GM23338 (cell line): ENCODE results near the gene UBE2V1. TPM values are rescaled to one million over a fixed set of nuclear protein-coding genes. Genes with fewer than 3 reads are reported as not detected.

Experiments
- ATAC-seq: fragments of 200-7000 bp; cut with Tn5 transposase; 3 replicates; pipeline ENCODE4 v1.9.1; 2020
- DNase-seq: peaks from one replicate; pipeline ENCODE4 v3.0.0-alpha.2; 2015; ENCODE audit warnings: low spot score
- H2AFZ ChIP-seq: fragments of 200-600 bp; sonication (generic); 2 replicates; pipeline ENCODE4 v1.8.0; 2016; ENCODE audit warnings: antibody characterized with exemption, mild to moderate bottlenecking, moderate library complexity
- H3F3A ChIP-seq: fragments of 200-600 bp; sonication (generic); replicated peaks from 2 replicates; pipeline ENCODE4 v1.8.0; 2017; ENCODE audit warnings: antibody characterized with exemption, mixed run types, low read depth
- H3K27ac ChIP-seq: fragments of 200-600 bp; sonication (generic); 2 replicates; pipeline ENCODE4 v1.6.1; 2016; ENCODE audit warnings: low read depth
- H3K27me3 ChIP-seq: fragments of 200-600 bp; sonication (generic); 2 replicates; pipeline ENCODE4 v1.8.0; 2016; ENCODE audit warnings: mild to moderate bottlenecking, mixed run types, moderate library complexity; ENCODE audit not compliant: insufficient read depth
- H3K36me3 ChIP-seq: fragments of 200-600 bp; sonication (generic); 2 replicates; pipeline ENCODE4 v1.8.0; 2016; ENCODE audit warnings: mild to moderate bottlenecking; ENCODE audit not compliant: insufficient read depth
- H3K4me1 ChIP-seq: fragments of 200-600 bp; sonication (generic); 2 replicates; pipeline ENCODE4 v1.8.0; 2016; ENCODE audit warnings: mild to moderate bottlenecking, moderate library complexity; ENCODE audit not compliant: insufficient read depth
- H3K4me2 ChIP-seq: fragments of 200-600 bp; sonication (generic); 2 replicates; pipeline ENCODE4 v1.7.1; 2017; ENCODE audit warnings: mixed run types
- H3K4me3 ChIP-seq: fragments of 200-600 bp; sonication (generic); 2 replicates; pipeline ENCODE4 v1.6.1; 2016; ENCODE audit warnings: mixed run types
- H3K79me2 ChIP-seq: fragments of 200-600 bp; sonication (generic); replicated peaks from 2 replicates; pipeline ENCODE4 v1.8.0; 2017; ENCODE audit warnings: mild to moderate bottlenecking; ENCODE audit not compliant: insufficient read depth
- H3K9me2 ChIP-seq: fragments of 200-600 bp; sonication (generic); 2 replicates; pipeline ENCODE4 v1.8.0; 2017; ENCODE audit not compliant: insufficient read depth
- H4K20me1 ChIP-seq: fragments of 200-600 bp; sonication (generic); replicated peaks from 2 replicates; pipeline ENCODE4 v1.8.0; 2017; ENCODE audit warnings: mild to moderate bottlenecking; ENCODE audit not compliant: insufficient read depth
- H3K27ac Mint-ChIP-seq: 2 replicates; pipeline ENCODE4 v1.8.0; 2020; ENCODE audit warnings: inconsistent platforms, mild to moderate bottlenecking, moderate library complexity, mixed read lengths
- H3K27me3 Mint-ChIP-seq: 3 replicates; pipeline ENCODE4 v1.8.0; 2022; ENCODE audit warnings: low read depth, mild to moderate bottlenecking, moderate library complexity, mixed read lengths, inconsistent platforms; ENCODE audit not compliant: insufficient read depth, poor library complexity
- H3K36me3 Mint-ChIP-seq: 3 replicates; pipeline ENCODE4 v1.8.0; 2021; ENCODE audit warnings: low read depth, mild to moderate bottlenecking, inconsistent platforms, moderate library complexity, mixed read lengths
- H3K4me1 Mint-ChIP-seq: 3 replicates; pipeline ENCODE4 v1.8.0; 2020; ENCODE audit warnings: mild to moderate bottlenecking, inconsistent platforms, mixed read lengths
- H3K4me3 Mint-ChIP-seq: 3 replicates; pipeline ENCODE4 v1.8.0; 2021; ENCODE audit warnings: moderate library complexity, mild to moderate bottlenecking, inconsistent platforms, mixed read lengths
- H3K9me3 Mint-ChIP-seq: 3 replicates; pipeline ENCODE4 v1.8.0; 2020; ENCODE audit warnings: moderate library complexity, mild to moderate bottlenecking, inconsistent platforms, mixed read lengths
- CREB1 ChIP-seq: fragments of 250-450 bp; sonication (Bioruptor Pico); IDR thresholded peaks from 2 replicates; pipeline ENCODE4 v1.5.0; 2020; ENCODE audit warnings: low read depth, mild to moderate bottlenecking, moderate library complexity
- ETS1 ChIP-seq: IDR thresholded peaks from 2 replicates; pipeline ENCODE4 v1.6.1; 2016; ENCODE audit warnings: antibody characterized with exemption
- EZH2 ChIP-seq: fragments of 200-600 bp; sonication (generic); IDR thresholded peaks from one replicate; pipeline ENCODE4 v1.8.0; 2017; ENCODE audit warnings: antibody characterized with exemption, mild to moderate bottlenecking, low read depth; ENCODE audit not compliant: unreplicated experiment
- EZH2phosphoT487 ChIP-seq: fragments of 200-600 bp; sonication (generic); IDR thresholded peaks from one replicate; pipeline ENCODE4 v1.8.1; 2018; ENCODE audit warnings: antibody characterized with exemption; ENCODE audit not compliant: unreplicated experiment
- JUNB ChIP-seq: IDR thresholded peaks from one replicate; pipeline ENCODE4 v1.6.1; 2016; ENCODE audit warnings: antibody characterized with exemption; ENCODE audit not compliant: unreplicated experiment
- NANOG ChIP-seq: IDR thresholded peaks from 2 replicates; pipeline ENCODE4 v1.6.1; 2016; ENCODE audit warnings: antibody characterized with exemption, borderline replicate concordance
- POLR2AphosphoS5 ChIP-seq: IDR thresholded peaks from 2 replicates; pipeline ENCODE4 v1.6.1; 2016; ENCODE audit warnings: antibody characterized with exemption, low read depth
- REST ChIP-seq: IDR thresholded peaks from one replicate; pipeline ENCODE4 v1.6.1; 2018; ENCODE audit warnings: antibody characterized with exemption; ENCODE audit not compliant: unreplicated experiment
- STAT1 ChIP-seq: IDR thresholded peaks from one replicate; pipeline ENCODE4 v1.6.1; 2016; ENCODE audit warnings: antibody characterized with exemption; ENCODE audit not compliant: unreplicated experiment
- ZNF114 ChIP-seq: fragments of 250-450 bp; sonication (Bioruptor Pico); IDR thresholded peaks from 2 replicates; pipeline ENCODE4 v1.5.0; 2020; ENCODE audit warnings: mild to moderate bottlenecking, moderate library complexity
- ZNF331 ChIP-seq: fragments of 250-450 bp; sonication (Bioruptor Pico); IDR thresholded peaks from 2 replicates; pipeline ENCODE4 v1.5.0; 2020; ENCODE audit warnings: low read depth, mild to moderate bottlenecking, moderate library complexity
- polyA plus RNA-seq: library from polyadenylated mRNA; unstranded; fragments of >200 nt; fragmentation: Nextera tagmentation; extraction: Ambion mirVana; gene quantifications from 2 replicates; pipeline ENCODE4 v1.2.1, GENCODE V29; 2016
- total RNA-seq: library from RNA; depleted of rRNA; stranded (reverse); fragments of >200 nt; shearing (Covaris generic); gene quantifications from 2 replicates; pipeline ENCODE4 v1.2.3, GENCODE V29; 2014
- TF ChIP-seq, protein P1 (sequence below), 2 experiments: fragments of 200-600 bp in 1 of 2; sonication (generic) in 1 of 2; conservative IDR thresholded peaks; 2 replicates each; pipeline versions ENCODE4 v1.5.1 to v1.6.1; 2016 to 2017; ENCODE audit warnings: antibody characterized with exemption in 2 of 2, low read depth in 2 of 2, mild to moderate bottlenecking in 2 of 2, moderate library complexity in 1 of 2
- TF ChIP-seq, protein P2 (sequence below): fragments of 250-450 bp; sonication (Bioruptor Pico); IDR thresholded peaks from 2 replicates; pipeline ENCODE4 v1.5.0; 2020; ENCODE audit warnings: mild to moderate bottlenecking, moderate library complexity

Gene UBE2V1
- total and polyA plus RNA-seq, 2 experiments from 2014 or later = 105 to 302 TPM

GRCh38 chr20:50116368-50116999, 3.5 kb upstream of the UBE2V1 start:
- peaks cover 32% of the 10 kb centered on the region for H3K4me1 Mint-ChIP-seq
- no peak overlapping the region for H2AFZ ChIP-seq
- H4K20me1 ChIP-seq = peaks cover 8% of the 10 kb centered on the region; the same call in 1 of the 2 replicates
- H3K9me2 ChIP-seq = no peaks in the 10 kb centered on the region
- ATAC-seq = no peak
- H3K27ac ChIP-seq = no peak overlapping the region
- no peak for TF ChIP-seq JUNB
- TF ChIP-seq, protein P1, sequence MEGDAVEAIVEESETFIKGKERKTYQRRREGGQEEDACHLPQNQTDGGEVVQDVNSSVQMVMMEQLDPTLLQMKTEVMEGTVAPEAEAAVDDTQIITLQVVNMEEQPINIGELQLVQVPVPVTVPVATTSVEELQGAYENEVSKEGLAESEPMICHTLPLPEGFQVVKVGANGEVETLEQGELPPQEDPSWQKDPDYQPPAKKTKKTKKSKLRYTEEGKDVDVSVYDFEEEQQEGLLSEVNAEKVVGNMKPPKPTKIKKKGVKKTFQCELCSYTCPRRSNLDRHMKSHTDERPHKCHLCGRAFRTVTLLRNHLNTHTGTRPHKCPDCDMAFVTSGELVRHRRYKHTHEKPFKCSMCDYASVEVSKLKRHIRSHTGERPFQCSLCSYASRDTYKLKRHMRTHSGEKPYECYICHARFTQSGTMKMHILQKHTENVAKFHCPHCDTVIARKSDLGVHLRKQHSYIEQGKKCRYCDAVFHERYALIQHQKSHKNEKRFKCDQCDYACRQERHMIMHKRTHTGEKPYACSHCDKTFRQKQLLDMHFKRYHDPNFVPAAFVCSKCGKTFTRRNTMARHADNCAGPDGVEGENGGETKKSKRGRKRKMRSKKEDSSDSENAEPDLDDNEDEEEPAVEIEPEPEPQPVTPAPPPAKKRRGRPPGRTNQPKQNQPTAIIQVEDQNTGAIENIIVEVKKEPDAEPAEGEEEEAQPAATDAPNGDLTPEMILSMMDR (conservative IDR thresholded peaks at IDR 0.05; ENCODE audit: low read depth in 2 of 2) = no peak
- no peak for TF ChIP-seq STAT1
- no peak for TF ChIP-seq ETS1
- TF ChIP-seq EZH2phosphoT487 = no peak
- no peak for TF ChIP-seq ZNF331 (CRISPR knock-in tag)
- TF ChIP-seq, protein P2, sequence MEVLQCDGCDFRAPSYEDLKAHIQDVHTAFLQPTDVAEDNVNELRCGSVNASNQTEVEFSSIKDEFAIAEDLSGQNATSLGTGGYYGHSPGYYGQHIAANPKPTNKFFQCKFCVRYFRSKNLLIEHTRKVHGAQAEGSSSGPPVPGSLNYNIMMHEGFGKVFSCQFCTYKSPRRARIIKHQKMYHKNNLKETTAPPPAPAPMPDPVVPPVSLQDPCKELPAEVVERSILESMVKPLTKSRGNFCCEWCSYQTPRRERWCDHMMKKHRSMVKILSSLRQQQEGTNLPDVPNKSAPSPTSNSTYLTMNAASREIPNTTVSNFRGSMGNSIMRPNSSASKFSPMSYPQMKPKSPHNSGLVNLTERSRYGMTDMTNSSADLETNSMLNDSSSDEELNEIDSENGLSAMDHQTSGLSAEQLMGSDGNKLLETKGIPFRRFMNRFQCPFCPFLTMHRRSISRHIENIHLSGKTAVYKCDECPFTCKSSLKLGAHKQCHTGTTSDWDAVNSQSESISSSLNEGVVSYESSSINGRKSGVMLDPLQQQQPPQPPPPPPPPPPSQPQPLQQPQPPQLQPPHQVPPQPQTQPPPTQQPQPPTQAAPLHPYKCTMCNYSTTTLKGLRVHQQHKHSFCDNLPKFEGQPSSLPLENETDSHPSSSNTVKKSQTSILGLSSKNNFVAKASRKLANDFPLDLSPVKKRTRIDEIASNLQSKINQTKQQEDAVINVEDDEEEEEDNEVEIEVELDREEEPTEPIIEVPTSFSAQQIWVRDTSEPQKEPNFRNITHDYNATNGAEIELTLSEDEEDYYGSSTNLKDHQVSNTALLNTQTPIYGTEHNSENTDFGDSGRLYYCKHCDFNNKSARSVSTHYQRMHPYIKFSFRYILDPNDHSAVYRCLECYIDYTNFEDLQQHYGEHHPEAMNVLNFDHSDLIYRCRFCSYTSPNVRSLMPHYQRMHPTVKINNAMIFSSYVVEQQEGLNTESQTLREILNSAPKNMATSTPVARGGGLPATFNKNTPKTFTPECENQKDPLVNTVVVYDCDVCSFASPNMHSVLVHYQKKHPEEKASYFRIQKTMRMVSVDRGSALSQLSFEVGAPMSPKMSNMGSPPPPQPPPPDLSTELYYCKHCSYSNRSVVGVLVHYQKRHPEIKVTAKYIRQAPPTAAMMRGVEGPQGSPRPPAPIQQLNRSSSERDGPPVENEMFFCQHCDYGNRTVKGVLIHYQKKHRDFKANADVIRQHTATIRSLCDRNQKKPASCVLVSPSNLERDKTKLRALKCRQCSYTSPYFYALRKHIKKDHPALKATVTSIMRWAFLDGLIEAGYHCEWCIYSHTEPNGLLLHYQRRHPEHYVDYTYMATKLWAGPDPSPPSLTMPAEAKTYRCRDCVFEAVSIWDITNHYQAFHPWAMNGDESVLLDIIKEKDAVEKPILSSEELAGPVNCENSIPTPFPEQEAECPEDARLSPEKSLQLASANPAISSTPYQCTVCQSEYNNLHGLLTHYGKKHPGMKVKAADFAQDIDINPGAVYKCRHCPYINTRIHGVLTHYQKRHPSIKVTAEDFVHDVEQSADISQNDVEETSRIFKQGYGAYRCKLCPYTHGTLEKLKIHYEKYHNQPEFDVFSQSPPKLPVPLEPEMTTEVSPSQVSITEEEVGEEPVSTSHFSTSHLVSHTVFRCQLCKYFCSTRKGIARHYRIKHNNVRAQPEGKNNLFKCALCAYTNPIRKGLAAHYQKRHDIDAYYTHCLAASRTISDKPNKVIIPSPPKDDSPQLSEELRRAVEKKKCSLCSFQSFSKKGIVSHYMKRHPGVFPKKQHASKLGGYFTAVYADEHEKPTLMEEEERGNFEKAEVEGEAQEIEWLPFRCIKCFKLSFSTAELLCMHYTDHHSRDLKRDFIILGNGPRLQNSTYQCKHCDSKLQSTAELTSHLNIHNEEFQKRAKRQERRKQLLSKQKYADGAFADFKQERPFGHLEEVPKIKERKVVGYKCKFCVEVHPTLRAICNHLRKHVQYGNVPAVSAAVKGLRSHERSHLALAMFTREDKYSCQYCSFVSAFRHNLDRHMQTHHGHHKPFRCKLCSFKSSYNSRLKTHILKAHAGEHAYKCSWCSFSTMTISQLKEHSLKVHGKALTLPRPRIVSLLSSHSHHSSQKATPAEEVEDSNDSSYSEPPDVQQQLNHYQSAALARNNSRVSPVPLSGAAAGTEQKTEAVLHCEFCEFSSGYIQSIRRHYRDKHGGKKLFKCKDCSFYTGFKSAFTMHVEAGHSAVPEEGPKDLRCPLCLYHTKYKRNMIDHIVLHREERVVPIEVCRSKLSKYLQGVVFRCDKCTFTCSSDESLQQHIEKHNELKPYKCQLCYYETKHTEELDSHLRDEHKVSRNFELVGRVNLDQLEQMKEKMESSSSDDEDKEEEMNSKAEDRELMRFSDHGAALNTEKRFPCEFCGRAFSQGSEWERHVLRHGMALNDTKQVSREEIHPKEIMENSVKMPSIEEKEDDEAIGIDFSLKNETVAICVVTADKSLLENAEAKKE (CRISPR knock-in tag) = no peak
- TF ChIP-seq EZH2 = no peak
- no peak for TF ChIP-seq POLR2AphosphoS5
- no peak for TF ChIP-seq NANOG
- TF ChIP-seq ZNF114 (CRISPR knock-in tag) = no peak
- TF ChIP-seq REST = no peak
- TF ChIP-seq CREB1 = no peak
- no peaks in the 10 kb centered on the region for H3K27me3 ChIP-seq
- no peak for DNase-seq
- H3K36me3 Mint-ChIP-seq = no peaks in the 10 kb centered on the region
- peaks cover 23% of the 10 kb centered on the region for H3K79me2 ChIP-seq
- H3K27me3 Mint-ChIP-seq = peaks cover 12% of the 10 kb centered on the region
- H3K4me2 ChIP-seq = peak overlapping the region; percentile 63
- H3K4me1 ChIP-seq = peaks cover 21% of the 10 kb centered on the region
- H3K9me3 Mint-ChIP-seq = no peaks in the 10 kb centered on the region
- H3K4me3 Mint-ChIP-seq = peak overlapping the region; percentile 91
- peak overlapping the region; percentile 68 for H3K4me3 ChIP-seq
- peak overlapping the region; percentile 89 for H3K27ac Mint-ChIP-seq
- H3K36me3 ChIP-seq = no peaks in the 10 kb centered on the region
- no peaks in the 10 kb centered on the region; the same call in 1 of the 2 replicates for H3F3A ChIP-seq
